Neuronal stem cell (in vitro differentiated cells): ENCODE measurements around the gene RCOR2.

Source experiments
- DNase-seq: peaks from one replicate; pipeline ENCODE4 v3.0.0-alpha.2; 2013; ENCODE audit warnings: low spot score
- H2AFZ ChIP-seq: one replicate; pipeline ENCODE4 v1.6.1; 2013; ENCODE audit warnings: mild to moderate bottlenecking, low read length, inconsistent platforms
- H2AK5ac ChIP-seq: 2 replicates; pipeline ENCODE4 v1.6.1; 2013; ENCODE audit warnings: low read depth, mild to moderate bottlenecking, inconsistent platforms, low read length, moderate library complexity, mixed read lengths
- H2BK120ac ChIP-seq: 2 replicates; pipeline ENCODE4 v1.6.1; 2013; ENCODE audit warnings: low read depth, mild to moderate bottlenecking, inconsistent platforms, low read length, moderate library complexity, mixed read lengths
- H2BK12ac ChIP-seq: one replicate; pipeline ENCODE4 v1.6.1; 2013; ENCODE audit warnings: low read length, inconsistent platforms
- H2BK15ac ChIP-seq: 2 replicates; pipeline ENCODE4 v1.6.1; 2013; ENCODE audit warnings: mild to moderate bottlenecking, low read length, inconsistent platforms, mixed read lengths
- H2BK5ac ChIP-seq: one replicate; pipeline ENCODE4 v1.6.1; 2013; ENCODE audit warnings: inconsistent platforms, mild to moderate bottlenecking, low read length, moderate library complexity
- H3K14ac ChIP-seq: one replicate; pipeline ENCODE4 v1.6.1; 2013; ENCODE audit warnings: low read length, inconsistent platforms
- H3K18ac ChIP-seq: 2 replicates; pipeline ENCODE4 v1.6.1; 2013; ENCODE audit warnings: low read length, inconsistent platforms
- H3K23ac ChIP-seq: 2 replicates; pipeline ENCODE4 v1.6.1; 2013; ENCODE audit warnings: low read depth, mild to moderate bottlenecking, mixed read lengths, low read length, inconsistent platforms; ENCODE audit not compliant: poor library complexity
- H3K27ac ChIP-seq: replicated peaks from 3 replicates; pipeline ENCODE4 v1.5.1; 2013; ENCODE audit warnings: low read length, inconsistent platforms
- H3K27me3 ChIP-seq, 3 experiments: 2 replicates each; pipeline ENCODE4 v1.6.1; 2013; ENCODE audit warnings: low read length in 3 of 3, mild to moderate bottlenecking in 2 of 3, inconsistent platforms in 1 of 3, low read depth in 1 of 3, mixed read lengths in 1 of 3, moderate library complexity in 1 of 3; ENCODE audit not compliant: control insufficient read depth in 3 of 3, insufficient read depth in 3 of 3
- H3K36me3 ChIP-seq, 2 donors: replicated peaks in 1 of 2; 2 replicates each; pipeline ENCODE4 v1.6.1; 2013; ENCODE audit warnings: low read length in 2 of 2; ENCODE audit not compliant: control insufficient read depth in 2 of 2, insufficient read depth in 2 of 2
- H3K4ac ChIP-seq: 2 replicates; pipeline ENCODE4 v1.6.1; 2013; ENCODE audit warnings: inconsistent platforms, mild to moderate bottlenecking, low read length, moderate library complexity
- H3K4me1 ChIP-seq, 2 donors: 1 replicate in 1 of 2; 2 replicates in 1 of 2; pipeline ENCODE4 v1.6.1; 2013; ENCODE audit warnings: low read length in 2 of 2, low read depth in 1 of 2; ENCODE audit not compliant: control insufficient read depth in 2 of 2, insufficient read depth in 1 of 2
- H3K4me2 ChIP-seq: one replicate; pipeline ENCODE4 v1.6.1; 2013; ENCODE audit warnings: mild to moderate bottlenecking, low read length, inconsistent platforms; ENCODE audit not compliant: insufficient read depth, poor library complexity, severe bottlenecking
- H3K4me3 ChIP-seq, 2 donors: 2 replicates each; pipeline ENCODE4 v1.5.1; 2013; ENCODE audit warnings: low read length in 2 of 2, mild to moderate bottlenecking in 2 of 2, inconsistent platforms in 1 of 2, moderate library complexity in 1 of 2
- H3K79me1 ChIP-seq: one replicate; pipeline ENCODE4 v1.6.1; 2013; ENCODE audit warnings: low read depth, mild to moderate bottlenecking, inconsistent platforms, low read length, moderate library complexity
- H3K9ac ChIP-seq: one replicate; pipeline ENCODE4 v1.6.1; 2013; ENCODE audit warnings: mild to moderate bottlenecking, low read depth, low read length, inconsistent platforms; ENCODE audit not compliant: poor library complexity
- H3K9me3 ChIP-seq, 2 donors: replicated peaks in 1 of 2; 2 replicates each; pipeline versions ENCODE3 to v1.6.1; 2013; ENCODE audit warnings: low read length in 2 of 2, mild to moderate bottlenecking in 2 of 2, inconsistent platforms in 1 of 2, low read depth in 1 of 2, mixed read lengths in 1 of 2, moderate library complexity in 1 of 2; ENCODE audit not compliant: control insufficient read depth in 2 of 2, insufficient read depth in 1 of 2
- H4K8ac ChIP-seq: one replicate; pipeline ENCODE4 v1.6.1; 2013; ENCODE audit warnings: low read depth, mild to moderate bottlenecking, inconsistent platforms, low read length, moderate library complexity
- H4K91ac ChIP-seq: one replicate; pipeline ENCODE4 v1.6.1; 2013; ENCODE audit warnings: low read length, low read depth, mild to moderate bottlenecking, inconsistent platforms; ENCODE audit not compliant: poor library complexity
- WGBS, 2 donors: extraction: QIAGEN DNeasy Blood & Tissue Kit; methylation state at CpG; one replicate each; pipeline ENCODE4 v1.1.7; 2013; ENCODE audit warnings: missing lambda C conversion rate in 2 of 2, mixed read lengths in 1 of 2; ENCODE audit not compliant: insufficient read length in 2 of 2, insufficient replicate concordance in 1 of 2; ENCODE audit errors: extremely low coverage in 2 of 2; 5-methylcytosine and 5-hydroxymethylcytosine counted together

The RCOR2 gene

DNA sequence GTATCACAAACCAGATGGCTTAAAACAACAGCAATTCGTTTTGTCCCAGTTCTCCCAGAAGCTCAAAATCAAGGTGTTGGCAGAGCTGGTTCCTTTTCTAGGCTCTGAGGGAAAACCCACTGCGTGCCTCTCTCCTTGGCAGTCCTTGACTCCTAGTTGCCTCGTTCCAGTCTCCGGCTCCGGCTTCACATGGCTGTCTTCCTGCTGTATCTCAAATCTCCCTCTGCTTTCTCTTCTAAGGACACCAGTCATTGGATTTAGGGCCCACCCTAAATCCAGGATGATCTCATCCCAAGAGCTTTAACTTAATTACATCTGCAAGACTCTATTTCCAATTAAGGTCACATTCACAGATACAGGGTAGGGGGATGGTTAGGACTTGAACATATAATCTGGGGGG, 12.7 kb upstream of the RCOR2 start:
- H3K9me3 ChIP-seq = no peaks in the 10 kb centered on the region
- H3K9ac ChIP-seq = no peak overlapping the region
- H3K4ac ChIP-seq = no peak overlapping the region
- no CpG with 5 or more reads among the region's 5 CpGs for WGBS, 2 donors
- no peaks in the 10 kb centered on the region for H3K79me1 ChIP-seq
- no peak overlapping the region for H2AK5ac ChIP-seq
- H2BK12ac ChIP-seq = no peak overlapping the region
- no peak overlapping the region for H3K27ac ChIP-seq
- no peak overlapping the region for H4K91ac ChIP-seq
- no peak overlapping the region for H3K23ac ChIP-seq
- no peaks in the 10 kb centered on the region for H3K36me3 ChIP-seq
- no peak for DNase-seq
- no peak overlapping the region for H3K18ac ChIP-seq
- no peak overlapping the region for H3K14ac ChIP-seq
- H2AFZ ChIP-seq = no peak overlapping the region
- peaks cover 0 to 2% (median 0%) of the 10 kb centered on the region in 3 experiments for H3K27me3 ChIP-seq
- H3K4me2 ChIP-seq = no peak overlapping the region
- no peak overlapping the region for H3K4me3 ChIP-seq
- peaks cover 0 to 6% of the 10 kb centered on the region in 2 donors for H3K4me1 ChIP-seq
- no peak overlapping the region for H2BK5ac ChIP-seq
- no peak overlapping the region for H2BK120ac ChIP-seq
- H2BK15ac ChIP-seq = no peak overlapping the region
- no peak overlapping the region for H4K8ac ChIP-seq

GRCh38 chr11:63923319-63923718, 6.4 kb upstream of the RCOR2 start:
- Histone ChIP-seq H3K27me3 (no peaks in the 10 kb centered on the region), H2BK15ac (peak overlapping the region; percentile 54), H3K23ac (peak overlapping the region; percentile 68), H3K4me3 (no peak overlapping the region), H3K14ac (no peak overlapping the region), H4K91ac (no peak overlapping the region), H3K4me1 (peaks cover 24 to 25% of the 10 kb centered on the region in 2 donors), H3K18ac (no peak overlapping the region), H3K36me3 (no peaks in the 10 kb centered on the region), H2BK12ac (no peak overlapping the region), H3K4ac (no peak overlapping the region), H2BK120ac (peak overlapping the region; percentile 25), H2AFZ (no peak overlapping the region), H3K4me2 (no peak overlapping the region), H4K8ac (no peak overlapping the region), H3K79me1 (peaks cover 1% of the 10 kb centered on the region), H3K9me3 (peaks cover 0 to 5% of the 10 kb centered on the region in 2 donors), H2AK5ac (no peak overlapping the region), H2BK5ac (no peak overlapping the region), H3K9ac (no peak overlapping the region), H3K27ac (no peak overlapping the region)
- DNase-seq = no peak
- WGBS, 2 donors = 100% methylated on average over 1 of the region's 4 CpGs; no CpG with 5 or more reads in 1 of the 2 donors

DNA sequence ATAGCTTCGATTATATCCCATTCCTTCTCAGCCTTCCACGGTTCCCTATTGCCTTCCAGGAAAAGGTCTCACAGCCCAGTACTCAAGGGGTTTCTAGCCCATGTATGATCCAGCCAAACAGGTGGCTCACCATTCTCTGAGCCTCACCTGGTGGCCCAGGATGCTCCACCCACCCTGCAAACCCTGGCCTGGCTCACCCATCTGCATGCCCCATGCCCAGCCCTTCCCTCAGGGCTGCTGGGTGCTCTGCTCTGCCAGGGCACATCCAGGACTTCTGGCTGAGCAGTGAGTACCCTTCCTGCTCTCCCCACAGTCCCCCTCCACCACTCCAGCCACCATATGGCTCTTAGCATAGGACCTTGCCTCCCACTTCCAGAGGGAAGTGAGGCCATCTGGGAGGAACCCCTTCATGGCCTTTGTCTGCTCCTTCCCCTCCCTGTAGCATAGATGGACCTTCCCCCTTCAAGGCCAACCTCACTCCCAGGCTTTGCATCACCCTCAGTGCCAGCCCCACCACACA, 5.8 kb upstream of the RCOR2 start:
- Histone ChIP-seq H2BK15ac (peak overlapping the region; percentile 54), H2AK5ac (peak overlapping the region; percentile 40), H4K91ac (no peak overlapping the region), H3K27me3 (no peaks in the 10 kb centered on the region), H3K79me1 (peaks cover 1% of the 10 kb centered on the region), H3K18ac (peak overlapping the region; percentile 45), H3K14ac (no peak overlapping the region), H3K23ac (peak overlapping the region; percentile 68), H3K4ac (no peak overlapping the region), H3K9me3 (peaks cover 0 to 5% of the 10 kb centered on the region in 2 donors), H3K27ac (no peak overlapping the region), H2AFZ (no peak overlapping the region), H3K4me3 (no peak overlapping the region), H4K8ac (no peak overlapping the region), H3K4me1 (peaks cover 25 to 28% of the 10 kb centered on the region in 2 donors), H2BK5ac (no peak overlapping the region), H2BK12ac (peak overlapping the region; percentile 88), H2BK120ac (no peak overlapping the region), H3K4me2 (no peak overlapping the region), H3K36me3 (no peaks in the 10 kb centered on the region), H3K9ac (no peak overlapping the region)
- no peak for DNase-seq
- WGBS, 2 donors = no CpG with 5 or more reads among the region's 2 CpGs

DNA sequence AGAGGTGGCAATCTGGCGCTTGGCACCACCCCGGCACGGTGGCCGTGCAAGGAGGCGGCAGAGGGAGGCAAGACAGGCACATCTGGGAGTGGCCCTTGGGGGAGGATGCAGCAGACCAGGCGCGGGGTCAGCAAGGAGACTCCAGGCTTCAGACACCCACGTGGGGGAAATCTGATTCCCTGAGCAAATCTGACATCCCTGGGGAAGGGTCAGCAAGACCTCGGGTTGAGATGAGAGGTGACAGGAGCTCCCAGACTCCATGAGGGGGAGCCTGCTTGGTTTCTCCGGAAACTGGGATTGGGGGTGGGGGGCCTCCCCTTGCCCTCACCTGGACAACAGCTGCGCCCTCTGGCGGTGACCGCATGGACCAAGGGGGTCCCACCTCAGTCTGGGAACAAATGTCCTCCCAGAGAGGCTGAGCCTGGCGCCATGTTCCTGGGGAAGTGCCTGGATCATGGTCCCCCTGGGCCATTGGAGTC, 4.0 kb upstream of the RCOR2 start:
- H2BK12ac ChIP-seq = peak overlapping the region; percentile 30
- no peak overlapping the region for H3K9ac ChIP-seq
- H4K8ac ChIP-seq = peak overlapping the region; percentile 55
- H2BK120ac ChIP-seq = peak overlapping the region; percentile 19
- peak overlapping the region; percentile 37 for H2AFZ ChIP-seq
- no CpG with 5 or more reads among the region's 14 CpGs for WGBS, 2 donors
- no peak overlapping the region for H4K91ac ChIP-seq
- peak overlapping the region; percentile 93 for H3K18ac ChIP-seq
- H3K4me2 ChIP-seq = peak overlapping the region; percentile 27
- DNase-seq = no peak
- peaks cover 8% of the 10 kb centered on the region for H3K79me1 ChIP-seq
- H3K14ac ChIP-seq = no peak overlapping the region
- H3K4me3 ChIP-seq = peak overlapping the region in 1 of 2 donors; percentile 66
- H3K27ac ChIP-seq = peak overlapping the region; percentile 91
- H3K36me3 ChIP-seq = no peaks in the 10 kb centered on the region
- H3K23ac ChIP-seq = peak overlapping the region; percentile 94
- H2BK5ac ChIP-seq = peak overlapping the region; percentile 98
- peaks cover 0 to 5% of the 10 kb centered on the region in 2 donors for H3K9me3 ChIP-seq
- peak overlapping the region; percentile 100 for H2AK5ac ChIP-seq
- peak overlapping the region; percentile 100 for H2BK15ac ChIP-seq
- H3K4me1 ChIP-seq = peaks cover 25 to 31% of the 10 kb centered on the region in 2 donors
- no peak overlapping the region for H3K4ac ChIP-seq
- no peaks in the 10 kb centered on the region for H3K27me3 ChIP-seq
